IPS DF 4.7 (cell line): ENCODE data around the gene TP73.

Source experiments
- DNase-seq: peaks from one replicate; pipeline ENCODE4 v3.0.0-alpha.2; 2013; ENCODE audit warnings: low spot score; ENCODE audit errors: extremely low read depth

Gene TP73

GRCh38 chr1:3685222-3685621 lies 32.9 kb downstream of the TP73 start:
- no peak for DNase-seq

- DNase-seq, result no peak
Observed at GRCh38 chr1:3685906-3686305, 33.6 kb downstream of the TP73 start.

- no peak for DNase-seq
Observed at GRCh38 chr1:3687504-3687903, 35.2 kb downstream of the TP73 start.

GRCh38 chr1:3688356-3689137 lies 36.2 kb downstream of the TP73 start:
- DNase-seq, result no peak

GRCh38 chr1:3689138-3689750 lies 36.9 kb downstream of the TP73 start:
- no peak for DNase-seq

- DNase-seq, result no peak
Observed at GRCh38 chr1:3690282-3691065, 38.2 kb downstream of the TP73 start.

- DNase-seq, result no peak
Observed at GRCh38 chr1:3691421-3692204, 39.3 kb downstream of the TP73 start.

- DNase-seq, result no peak
Observed at GRCh38 chr1:3692598-3692997, 40.3 kb downstream of the TP73 start.

GRCh38 chr1:3693321-3693720 lies 41.0 kb downstream of the TP73 start:
- DNase-seq, result no peak

- no peak for DNase-seq
Observed at GRCh38 chr1:3695326-3696217, 43.3 kb downstream of the TP73 start.

GRCh38 chr1:3696689-3697088 lies 44.4 kb downstream of the TP73 start:
- no peak for DNase-seq

GRCh38 chr1:3697104-3697503 lies 44.8 kb downstream of the TP73 start:
- DNase-seq, result no peak

- DNase-seq, result no peak
Observed at GRCh38 chr1:3697810-3698209, 45.5 kb downstream of the TP73 start.

GRCh38 chr1:3698660-3699408 lies 46.5 kb downstream of the TP73 start:
- no peak for DNase-seq

GRCh38 chr1:3699596-3699995 lies 47.3 kb downstream of the TP73 start:
- no peak for DNase-seq

- DNase-seq, result no peak
Observed at GRCh38 chr1:3700631-3701030, 48.3 kb downstream of the TP73 start.

GRCh38 chr1:3702528-3702927 lies 50.2 kb downstream of the TP73 start:
- no peak for DNase-seq

- DNase-seq, result no peak
Observed at GRCh38 chr1:3702990-3703728, 50.8 kb downstream of the TP73 start.

GRCh38 chr1:3703786-3704371 lies 51.6 kb downstream of the TP73 start:
- DNase-seq, result no peak
